PC-9 (cell line): Measurements from ENCODE around the gene CPNE4.

Experiments
- CTCF ChIP-seq: fragments of 200-600 bp; sonication (generic); conservative IDR thresholded peaks from 2 replicates; pipeline ENCODE4 v1.6.1; 2017; ENCODE audit warnings: mixed run types, antibody characterized with exemption, mild to moderate bottlenecking, moderate library complexity
- EZH2 ChIP-seq: fragments of 200-600 bp; sonication (generic); IDR thresholded peaks from 2 replicates; pipeline ENCODE4 v1.8.0; 2017; ENCODE audit warnings: antibody characterized with exemption, low read depth

GRCh38 chr3:131602011-131602779 lies 432.6 kb downstream of the CPNE4 start:
- TF ChIP-seq CTCF (no peak), EZH2 (no peak)
